NCI-H1048 (cell line): ENCODE data around the gene FABP7.
A peak's percentile ranks its signal among the peaks of the same experiment; 100 is the strongest.

ENCODE experiments used
- DNase-seq: peaks from one replicate; lab custom pipeline; 2025; lab: John Stamatoyannopoulos, UW

FABP7 gene

GRCh38 chr6:122758927-122759334 is 20.6 kb upstream of the FABP7 start:
- peak; percentile 53 for DNase-seq

- no peak for DNase-seq
Measured at GRCh38 chr6:122760330-122760729, 19.2 kb upstream of the FABP7 start.

GRCh38 chr6:122766256-122766655 is 13.3 kb upstream of the FABP7 start:
- DNase-seq, result no peak

- DNase-seq, result no peak
Measured at GRCh38 chr6:122770835-122771601, 8.5 kb upstream of the FABP7 start.

- no peak for DNase-seq
Measured at GRCh38 chr6:122772724-122773415, 6.6 kb upstream of the FABP7 start.

- DNase-seq, result no peak
Measured at GRCh38 chr6:122775975-122776374, 3.5 kb upstream of the FABP7 start.

- DNase-seq, result no peak
Measured at GRCh38 chr6:122778302-122778701, 1.2 kb upstream of the FABP7 start.

- no peak for DNase-seq
Measured at GRCh38 chr6:122778985-122779661, 393 bp upstream of the FABP7 start.

- no peak for DNase-seq
Measured at GRCh38 chr6:122780114-122780513, 598 bp downstream of the FABP7 start.

- no peak for DNase-seq
Measured at GRCh38 chr6:122781716-122782115, 2.2 kb downstream of the FABP7 start.

- DNase-seq, result no peak
Measured at GRCh38 chr6:122783401-122783800, 3.9 kb downstream of the FABP7 start.

GRCh38 chr6:122785891-122786290 is 6.4 kb downstream of the FABP7 start:
- no peak for DNase-seq

- DNase-seq, result no peak
Measured at GRCh38 chr6:122787721-122788120, 8.2 kb downstream of the FABP7 start.

GRCh38 chr6:122788208-122788607 is 8.7 kb downstream of the FABP7 start:
- no peak for DNase-seq

GRCh38 chr6:122788663-122789181 is 9.2 kb downstream of the FABP7 start:
- no peak for DNase-seq

GRCh38 chr6:122789182-122790027 is 9.9 kb downstream of the FABP7 start, which contains the start of gene SMPDL3A:
Gene SMPDL3A (plus strand): TSS chr6:122789258. CDS start chr6:122789347, 89 bp downstream.
- DNase-seq, result no peak

GRCh38 chr6:122790028-122790422 is 10.5 kb downstream of the FABP7 start:
- no peak for DNase-seq

- no peak for DNase-seq
Measured at GRCh38 chr6:122790423-122791309, 11.2 kb downstream of the FABP7 start.

GRCh38 chr6:122791310-122791679 is 11.8 kb downstream of the FABP7 start:
- no peak for DNase-seq

- no peak for DNase-seq
Measured at GRCh38 chr6:122792766-122793165, 13.2 kb downstream of the FABP7 start.

GRCh38 chr6:122797537-122797936 is 18.0 kb downstream of the FABP7 start:
- DNase-seq, result no peak
